ENCODE results near the gene COX15.

GRCh38 chr10:99682752-99683151 lies 49.2 kb downstream of the COX15 start:
- TF ChIP-seq CTCF (conservative IDR thresholded peaks at IDR 0.05; ENCODE audit: low read length) (no peak), EZH2phosphoT487 (IDR thresholded peaks at IDR 0.05; ENCODE audit: borderline replicate concordance, low read depth, low read length) (no peak)

Measured in OCI-LY7 (cell line).